Aorta (tissue), 5 donors: ENCODE results near the gene RSU1. TPM values are rescaled to one million over a fixed set of nuclear protein-coding genes. Genes with fewer than 3 reads are reported as not detected.

Experiments used
- ATAC-seq: fragments of 200-7000 bp; cut with Tn5 transposase; one replicate; pipeline ENCODE4 v1.9.1; 2022; ENCODE audit warnings: moderate library complexity; ENCODE audit not compliant: low FRiP score
- DNase-seq, 2 donors: peaks; one replicate each; pipeline ENCODE4 v3.0.0-alpha.2; 2020
- H3K27ac ChIP-seq, 2 donors: one replicate each; pipeline ENCODE4 v1.5.1; 2013; ENCODE audit warnings: low read length in 2 of 2, mild to moderate bottlenecking in 2 of 2, moderate library complexity in 2 of 2, control low read depth in 1 of 2, inconsistent platforms in 1 of 2, low read depth in 1 of 2
- H3K27me3 ChIP-seq, 2 donors: one replicate each; pipeline ENCODE4 v1.6.1; 2013; ENCODE audit warnings: control low read depth in 1 of 2, low read length in 1 of 2, mild to moderate bottlenecking in 1 of 2, moderate library complexity in 1 of 2; ENCODE audit not compliant: insufficient read depth in 2 of 2, control insufficient read depth in 1 of 2
- H3K36me3 ChIP-seq, 2 donors: one replicate each; pipeline ENCODE4 v1.6.1; 2013; ENCODE audit warnings: control low read depth in 1 of 2, low read length in 1 of 2, mild to moderate bottlenecking in 1 of 2; ENCODE audit not compliant: insufficient read depth in 2 of 2, control insufficient read depth in 1 of 2
- H3K4me1 ChIP-seq, 2 donors: one replicate each; pipeline ENCODE4 v1.6.1; 2013; ENCODE audit warnings: low read length in 2 of 2, control low read depth in 1 of 2, mild to moderate bottlenecking in 1 of 2, moderate library complexity in 1 of 2; ENCODE audit not compliant: insufficient read depth in 2 of 2, control insufficient read depth in 1 of 2
- H3K4me3 ChIP-seq, 2 donors: one replicate each; pipeline ENCODE4 v1.5.1; 2013; ENCODE audit warnings: low read length in 2 of 2, control low read depth in 1 of 2, mild to moderate bottlenecking in 1 of 2
- H3K9me3 ChIP-seq: one replicate; pipeline ENCODE4 v1.6.1; 2013; ENCODE audit warnings: mild to moderate bottlenecking, low read length; ENCODE audit not compliant: control insufficient read depth
- WGBS, 2 donors: extraction: QIAGEN DNeasy Blood & Tissue Kit; methylation state at CpG; one replicate each; pipeline ENCODE4 v1.1.7; 2013; 5-methylcytosine and 5-hydroxymethylcytosine counted together
- intact Hi-C, 2 donors: fragments of 100-400 bp; cut with DNase I; formaldehyde crosslinking; loops; one replicate each; pipeline versions ENCODE4 v1.14.2 to v1.15.0; 2022
- polyA plus RNA-seq, 2 donors: library from polyadenylated mRNA; stranded (reverse); fragments of 200-250 nt; gene quantifications; one replicate each; pipeline ENCODE4 v1.2.3, GENCODE V29; 2013
- total RNA-seq, 2 donors: library from RNA; stranded (reverse); fragmentation: NEBNext Ultra II Directional; extraction: Animal tissue kit (Norgen Biotek cat#: 25700); gene quantifications; one replicate each; pipeline ENCODE4 v1.2.1, GENCODE V29; 2021
- donor health status: healthy with polysubstance abuse.
- donor health status: Bipolar disorder and iron deficiency.
- donor health status: DM: no; HTN: no; CAD: no.
- donor health status: DM: no; HTN: no; CAD: no.
- donor health status: DM: yes; HTN: yes; CAD: no.

Gene RSU1
- total and polyA plus RNA-seq, 4 donors = 65.0 to 130 (median 107) TPM

- intact Hi-C loops = no loop called here
- no peaks in the 10 kb centered on the region for H3K4me1 ChIP-seq
- no peaks in the 10 kb centered on the region for H3K27me3 ChIP-seq
- H3K4me3 ChIP-seq = no peak overlapping the region
- no peak for DNase-seq
- H3K36me3 ChIP-seq = no peaks in the 10 kb centered on the region
- no peak for ATAC-seq
- WGBS, 2 donors = 98 to 100% methylated on average over 2 of the region's 2 CpGs
- H3K27ac ChIP-seq = no peak overlapping the region
- no peaks in the 10 kb centered on the region for H3K9me3 ChIP-seq
These were observed 79.8 kb downstream of the RSU1 start for GRCh38 chr10:16737420-16737819.

DNA sequence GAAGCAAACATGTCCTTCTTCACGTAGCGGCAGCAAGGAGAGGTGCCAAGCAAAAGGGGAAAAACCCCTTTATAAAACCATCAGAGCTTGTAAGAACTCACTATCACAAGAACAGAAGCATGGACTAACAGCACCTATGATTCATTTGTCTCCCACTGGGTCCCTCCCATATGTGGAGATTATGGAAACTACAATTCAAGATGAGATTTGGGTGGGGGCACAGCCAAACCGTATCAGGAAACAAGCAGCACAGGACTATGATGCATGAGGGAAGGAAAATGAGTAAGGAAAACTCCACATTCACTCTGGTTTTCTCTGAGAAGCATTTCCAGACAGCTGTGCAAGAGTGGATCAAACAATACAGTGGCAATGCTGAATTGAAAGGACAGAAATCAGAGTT lies 81.6 kb downstream of the RSU1 start:
- Histone ChIP-seq H3K27me3 (no peaks in the 10 kb centered on the region), H3K4me1 (no peaks in the 10 kb centered on the region), H3K4me3 (no peak overlapping the region), H3K27ac (no peak overlapping the region), H3K9me3 (no peaks in the 10 kb centered on the region), H3K36me3 (no peaks in the 10 kb centered on the region)
- ATAC-seq (no peak), DNase-seq (no peak)
- 91 to 96% methylated on average over 3 of the region's 3 CpGs for WGBS, 2 donors
- intact Hi-C loops = no loop called here

DNA sequence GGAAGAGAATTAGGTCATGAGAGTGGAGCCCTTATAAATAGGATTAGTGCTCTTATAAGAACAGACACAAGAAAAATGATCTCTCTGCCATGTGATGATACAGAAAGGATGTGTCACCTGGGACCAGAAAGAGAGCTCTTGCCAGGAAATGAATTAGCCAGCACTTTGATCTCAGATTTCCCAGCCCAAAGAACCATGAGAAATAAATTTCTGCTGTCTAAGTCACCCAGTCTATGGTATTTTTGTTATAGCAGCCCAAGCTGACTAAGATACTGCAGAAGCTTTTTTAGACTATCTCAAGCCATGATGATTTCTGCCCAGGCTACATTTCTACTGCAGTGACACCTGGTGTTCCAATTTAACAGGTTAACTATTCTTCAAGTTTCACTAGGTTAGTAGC lies 84.8 kb downstream of the RSU1 start:
- peaks cover 0 to 3% of the 10 kb centered on the region in 2 donors for H3K36me3 ChIP-seq
- no peak for DNase-seq
- no peak for ATAC-seq
- no peak overlapping the region for H3K4me3 ChIP-seq
- H3K27me3 ChIP-seq = no peaks in the 10 kb centered on the region
- intact Hi-C loops = no loop called here
- H3K27ac ChIP-seq = no peak overlapping the region
- H3K9me3 ChIP-seq = no peaks in the 10 kb centered on the region
- H3K4me1 ChIP-seq = no peaks in the 10 kb centered on the region

GRCh38 chr10:16728266-16728665 lies 89.0 kb downstream of the RSU1 start:
- Histone ChIP-seq H3K27ac (no peak overlapping the region), H3K27me3 (no peaks in the 10 kb centered on the region), H3K36me3 (peaks cover 2 to 10% of the 10 kb centered on the region in 2 donors), H3K4me1 (no peaks in the 10 kb centered on the region), H3K4me3 (no peak overlapping the region), H3K9me3 (no peaks in the 10 kb centered on the region)
- intact Hi-C loops = no loop called here
- DNase-seq = no peak
- 98 to 99% methylated on average over 5 of the region's 5 CpGs for WGBS, 2 donors
- ATAC-seq = no peak

GRCh38 chr10:16727666-16728065 lies 89.6 kb downstream of the RSU1 start:
- no peaks in the 10 kb centered on the region for H3K9me3 ChIP-seq
- intact Hi-C loops = no loop called here
- no peak overlapping the region for H3K4me3 ChIP-seq
- ATAC-seq (no peak), DNase-seq (no peak)
- H3K4me1 ChIP-seq = no peaks in the 10 kb centered on the region
- H3K36me3 ChIP-seq = peaks cover 2 to 10% of the 10 kb centered on the region in 2 donors
- 88 to 90% methylated on average over 8 of the region's 8 CpGs for whole genome bisulfite sequencing, 2 donors
- no peaks in the 10 kb centered on the region for H3K27me3 ChIP-seq
- no peak overlapping the region for H3K27ac ChIP-seq

GRCh38 chr10:16724509-16724908 lies 92.7 kb downstream of the RSU1 start:
- no peak for DNase-seq
- Histone ChIP-seq H3K27ac (no peak overlapping the region), H3K4me1 (no peaks in the 10 kb centered on the region), H3K4me3 (no peak overlapping the region), H3K36me3 (peaks cover 2 to 10% of the 10 kb centered on the region in 2 donors), H3K9me3 (no peaks in the 10 kb centered on the region), H3K27me3 (no peaks in the 10 kb centered on the region)
- no peak for ATAC-seq
- intact Hi-C loops = no loop called here
- 61 to 73% methylated on average over 6 of the region's 6 CpGs for WGBS, 2 donors

- Histone ChIP-seq H3K4me1 (peaks cover 0 to 4% of the 10 kb centered on the region in 2 donors), H3K4me3 (no peak overlapping the region), H3K27ac (no peak overlapping the region), H3K9me3 (no peaks in the 10 kb centered on the region), H3K27me3 (no peaks in the 10 kb centered on the region), H3K36me3 (peaks cover 0 to 3% of the 10 kb centered on the region in 2 donors)
- ATAC-seq (no peak), DNase-seq (no peak)
- intact Hi-C loops = no loop called here
- 96 to 98% methylated on average over 2 of the region's 2 CpGs for WGBS, 2 donors
These were observed 96.4 kb downstream of the RSU1 start for GRCh38 chr10:16720812-16721211.

DNA sequence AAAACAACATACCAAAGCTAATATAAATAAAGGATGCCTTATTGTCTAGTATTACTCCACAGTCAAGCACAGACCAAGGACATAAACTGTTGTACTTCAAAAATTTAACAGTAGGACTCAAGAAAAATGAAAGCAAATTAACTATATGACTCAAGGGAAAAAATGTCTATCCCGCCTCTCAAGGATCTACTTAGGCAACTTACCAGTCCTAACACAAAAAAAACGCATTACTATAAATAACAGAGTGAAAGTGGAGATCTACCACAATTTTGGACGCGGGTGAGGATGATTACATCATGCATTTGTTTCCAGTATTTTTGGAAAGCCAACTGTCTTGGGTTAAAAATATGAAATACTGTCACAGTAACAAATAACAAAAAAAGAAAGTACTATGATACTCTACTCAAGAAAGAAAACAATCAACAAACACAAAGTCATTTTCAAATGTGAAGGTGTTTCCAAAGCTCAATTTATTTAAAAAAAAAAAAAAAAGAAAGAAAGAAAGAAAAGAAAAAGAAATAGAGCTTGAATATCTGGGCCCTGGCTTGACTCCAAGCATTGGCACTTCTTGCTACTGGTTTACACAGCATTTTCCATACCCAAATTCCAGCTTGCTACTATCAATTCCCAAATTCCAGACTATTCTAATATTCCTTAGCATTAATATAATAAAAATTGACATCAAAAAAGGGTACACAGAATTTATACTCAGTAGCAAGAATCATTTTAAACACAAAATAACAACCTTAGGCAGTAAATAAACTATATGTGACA lies 99.4 kb downstream of the RSU1 start:
- WGBS, 2 donors = 3 to 5% methylated on average over 4 of the region's 4 CpGs
- intact Hi-C loops = no loop called here
- no peak for DNase-seq
- Histone ChIP-seq H3K9me3 (no peaks in the 10 kb centered on the region), H3K4me3 (peak overlapping the region in 1 of 2 donors; percentile 6), H3K4me1 (peaks cover 0 to 4% of the 10 kb centered on the region in 2 donors), H3K27ac (no peak overlapping the region), H3K36me3 (no peaks in the 10 kb centered on the region), H3K27me3 (no peaks in the 10 kb centered on the region)
- ATAC-seq = no peak

GRCh38 chr10:16716051-16716450 lies 101.2 kb downstream of the RSU1 start:
- no peak overlapping the region for H3K27ac ChIP-seq
- no peaks in the 10 kb centered on the region for H3K9me3 ChIP-seq
- H3K4me3 ChIP-seq = no peak overlapping the region
- no peak for DNase-seq
- no peaks in the 10 kb centered on the region for H3K36me3 ChIP-seq
- H3K27me3 ChIP-seq = no peaks in the 10 kb centered on the region
- peaks cover 0 to 4% of the 10 kb centered on the region in 2 donors for H3K4me1 ChIP-seq
- intact Hi-C loops = no loop called here
- ATAC-seq = no peak
- 36 to 43% methylated on average over 5 of the region's 5 CpGs for WGBS, 2 donors
